ENCODE measurements around the gene TAS1R1. TPM values are rescaled to one million over a fixed set of nuclear protein-coding genes. Genes with fewer than 3 reads are reported as not detected.

Gene TAS1R1
- total and polyA plus RNA-seq, 9 of the 15 experiments (the other 6 are each of a cell fraction or from before 2014, with no cell fraction given), result 0.06 TPM; not detected in 8

GRCh38 chr1:6554031-6554906 is 838 bp upstream of the TAS1R1 start, which contains the start of gene NOL9 (continued):
- TF ChIP-seq REST (IDR thresholded peaks at IDR 0.05; ENCODE audit: borderline replicate concordance) (peak; percentile 61; the same call in 1 of the 2 replicates), REST (CRISPR knock-in tag; IDR thresholded peaks at IDR 0.05; ENCODE audit: low read depth) (peak; percentile 62; the same call in 1 of the 2 replicates), DMBX1 (CRISPR knock-in tag; IDR thresholded peaks at IDR 0.05; ENCODE audit: borderline replicate concordance) (0 out of 2 replicates have a peak, but pooled peaks have one; percentile 35), CBX8 (IDR thresholded peaks at IDR 0.05; ENCODE audit: borderline replicate concordance, extremely low read depth, low read depth, low read length, poor library complexity, severe bottlenecking) (no peak), CAMTA2 (CRISPR knock-in tag; conservative IDR thresholded peaks at IDR 0.05) (no peak), RAD21 (CRISPR knock-in tag; conservative IDR thresholded peaks at IDR 0.05 in 1 of 2, IDR thresholded peaks at IDR 0.05 in 1 of 2) (peak; percentile 70 to 76), FOXK2 (conservative IDR thresholded peaks at IDR 0.05 in 1 of 2, IDR thresholded peaks at IDR 0.05 in 1 of 2; ENCODE audit: low read depth in 2 of 2) (no peak), NR0B1 (IDR thresholded peaks at IDR 0.05; ENCODE audit: partially characterized antibody) (no peak), BRD9 (IDR thresholded peaks at IDR 0.05; ENCODE audit: low read depth, partially characterized antibody) (no peak), ETV5 (CRISPR knock-in tag; IDR thresholded peaks at IDR 0.05; ENCODE audit: low read depth) (peak; percentile 77; the same call in 1 of the 2 replicates), RBM14 (IDR thresholded peaks at IDR 0.05; ENCODE audit: borderline replicate concordance, insufficient read depth, low read depth, low read length) (peak; percentile 94; the same call in 1 of the 2 replicates), ZNF431 (CRISPR knock-in tag; IDR thresholded peaks at IDR 0.05) (peak; percentile 67; the same call in 1 of the 2 replicates), ZNF408 (CRISPR knock-in tag; IDR thresholded peaks at IDR 0.05; ENCODE audit: low read depth) (no peak), ZNF57 (CRISPR knock-in tag; IDR thresholded peaks at IDR 0.05) (0 out of 2 replicates have a peak, but pooled peaks have one; percentile 63), PHB2 (IDR thresholded peaks at IDR 0.05; ENCODE audit: low read depth) (no peak), CBX3 (IDR thresholded peaks at IDR 0.05; ENCODE audit: borderline replicate concordance in 1 of 2, low read length in 2 of 2) (peak in 1 of 2 experiments; percentile 69; a peak in 2 of 3 replicates)
